ENCODE data around the gene TLE2. TPM values are rescaled to one million over a fixed set of nuclear protein-coding genes. Genes with fewer than 3 reads are reported as not detected.

The TLE2 gene
- total and polyA plus RNA-seq, 9 of the 15 experiments (the other 6 are each of a cell fraction or from before 2014, with no cell fraction given), result 0.35 to 13.1 (median 6.2) TPM

DNA sequence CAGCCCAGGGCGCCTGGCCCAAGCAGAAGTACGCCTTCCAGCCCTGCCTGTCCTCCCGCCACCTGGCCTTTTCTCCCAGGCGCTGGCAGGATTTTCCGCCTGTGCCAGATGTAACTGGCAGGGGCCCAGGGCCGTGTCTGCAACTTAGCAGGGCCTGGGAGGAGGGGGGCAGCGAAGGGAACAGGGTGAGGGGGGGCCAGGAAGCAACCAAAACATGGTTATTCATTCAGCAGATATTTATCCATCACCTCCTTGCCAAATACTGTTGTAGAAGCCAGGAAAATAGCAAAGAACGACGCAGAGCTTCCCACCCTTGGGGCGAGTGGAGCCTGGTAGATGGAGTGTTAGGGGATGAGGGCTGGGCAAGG, 46.1 kb downstream of the TLE2 start:
- no TSS peak for BruUV-seq (replicated peaks)
- no peak overlapping the region for H3K27ac ChIP-seq (ENCODE audit: extremely low read depth, low read depth, low read length)
- H4K20me1 ChIP-seq (replicated peaks; ENCODE audit: control insufficient read depth, insufficient read depth, low read length), result no peaks in the 10 kb centered on the region
- 0 out of 4 replicates have a peak overlapping the region, but pooled peaks of 1 of the 2 experiments have one; percentile 0 for H3K9ac ChIP-seq (ENCODE audit: insufficient read depth in 1 of 2, low read depth in 2 of 2, low read length in 2 of 2)
- no peak overlapping the region for H3K4me3 ChIP-seq
- DNase-seq (ENCODE audit: extremely low read depth in 1 of 4, low spot score in 3 of 4) (no peak), FAIRE-seq (no peak), ATAC-seq (no peak)
- H2AFZ ChIP-seq (ENCODE audit: low read depth, low read length), result no peak overlapping the region
- POLR2A ChIA-PET, result interaction anchor here (0.6 to 1.2 kb wide), 5 partner anchors 15 to 716 kb away, joined by 3 to 4 read pairs (median 3); partner anchors contain the start of gene ZNF77
- intact Hi-C loops (cut with micrococcal nuclease) (no loop called here), in situ Hi-C loops (cut with MboI) (no loop called here)
- TF ChIP-seq, protein P1, sequence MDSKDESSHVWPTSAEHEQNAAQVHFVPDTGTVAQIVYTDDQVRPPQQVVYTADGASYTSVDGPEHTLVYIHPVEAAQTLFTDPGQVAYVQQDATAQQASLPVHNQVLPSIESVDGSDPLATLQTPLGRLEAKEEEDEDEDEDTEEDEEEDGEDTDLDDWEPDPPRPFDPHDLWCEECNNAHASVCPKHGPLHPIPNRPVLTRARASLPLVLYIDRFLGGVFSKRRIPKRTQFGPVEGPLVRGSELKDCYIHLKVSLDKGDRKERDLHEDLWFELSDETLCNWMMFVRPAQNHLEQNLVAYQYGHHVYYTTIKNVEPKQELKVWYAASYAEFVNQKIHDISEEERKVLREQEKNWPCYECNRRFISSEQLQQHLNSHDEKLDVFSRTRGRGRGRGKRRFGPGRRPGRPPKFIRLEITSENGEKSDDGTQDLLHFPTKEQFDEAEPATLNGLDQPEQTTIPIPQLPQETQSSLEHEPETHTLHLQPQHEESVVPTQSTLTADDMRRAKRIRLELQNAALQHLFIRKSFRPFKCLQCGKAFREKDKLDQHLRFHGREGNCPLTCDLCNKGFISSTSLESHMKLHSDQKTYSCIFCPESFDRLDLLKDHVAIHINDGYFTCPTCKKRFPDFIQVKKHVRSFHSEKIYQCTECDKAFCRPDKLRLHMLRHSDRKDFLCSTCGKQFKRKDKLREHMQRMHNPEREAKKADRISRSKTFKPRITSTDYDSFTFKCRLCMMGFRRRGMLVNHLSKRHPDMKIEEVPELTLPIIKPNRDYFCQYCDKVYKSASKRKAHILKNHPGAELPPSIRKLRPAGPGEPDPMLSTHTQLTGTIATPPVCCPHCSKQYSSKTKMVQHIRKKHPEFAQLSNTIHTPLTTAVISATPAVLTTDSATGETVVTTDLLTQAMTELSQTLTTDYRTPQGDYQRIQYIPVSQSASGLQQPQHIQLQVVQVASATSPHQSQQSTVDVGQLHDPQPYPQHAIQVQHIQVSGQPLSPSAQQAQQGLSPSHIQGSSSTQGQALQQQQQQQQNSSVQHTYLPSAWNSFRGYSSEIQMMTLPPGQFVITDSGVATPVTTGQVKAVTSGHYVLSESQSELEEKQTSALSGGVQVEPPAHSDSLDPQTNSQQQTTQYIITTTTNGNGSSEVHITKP (IDR thresholded peaks at IDR 0.05; ENCODE audit: partially characterized antibody), result no peak
- H3K36me3 ChIP-seq (ENCODE audit: control insufficient read depth, insufficient read depth, low read length), result no peaks in the 10 kb centered on the region
- H3K9me1 ChIP-seq (ENCODE audit: control insufficient read depth, insufficient read depth, low read length), result no peaks in the 10 kb centered on the region
- peaks cover 0 to 13% of the 10 kb centered on the region in 2 experiments; a peak in 2 of 5 replicates for H3K27me3 ChIP-seq (ENCODE audit: control insufficient read depth in 2 of 2, insufficient read depth in 2 of 2, low read length in 2 of 2)
- peaks cover 3 to 40% of the 10 kb centered on the region in 2 experiments; a peak in 4 of 5 replicates for H3K4me1 ChIP-seq (replicated peaks in 1 of 2; ENCODE audit: control insufficient read depth in 2 of 2, insufficient read depth in 2 of 2, low read length in 2 of 2)
- H3K79me2 ChIP-seq (ENCODE audit: control insufficient read depth, insufficient read depth, low read length), result no peaks in the 10 kb centered on the region
- H3K9me3 ChIP-seq (replicated peaks; ENCODE audit: control insufficient read depth, insufficient read depth, low read depth, low read length), result no peaks in the 10 kb centered on the region
- 40% methylated on average over 8 of the region's 10 CpGs for WGBS (ENCODE audit: insufficient coverage, low coverage, missing lambda C conversion rate)
- CTCF ChIA-PET (ENCODE audit: low intra/inter-chr PET ratio), result no interaction called here
- no peak overlapping the region for H3K4me2 ChIP-seq (ENCODE audit: insufficient read depth, low read length)
